ENCODE data around the gene VENTX.
"Not testable (repeated sequence)": the region's sequence is repeated elsewhere in the genome, so short reads cannot be mapped to it uniquely, and the experiment has no call there.

VENTX gene

GRCh38 chr10:133221331-133221730, 16.3 kb upstream of the VENTX start:
- no peaks in the 10 kb centered on the region for H3K9me3 ChIP-seq (ENCODE audit: control insufficient read depth, insufficient read depth, low read depth, low read length)
- ChIA-PET CTCF (no interaction called here), POLR2A (no interaction called here)
- no peaks in the 10 kb centered on the region for H3K36me3 ChIP-seq (ENCODE audit: control insufficient read depth in 2 of 2, insufficient read depth in 1 of 2, low read length in 2 of 2)
- H3K4me3 ChIP-seq (ENCODE audit: low read depth, low read length): no peak overlapping the region
- H3K4me1 ChIP-seq (ENCODE audit: control insufficient read depth, insufficient read depth, low read length): no peaks in the 10 kb centered on the region
- no peak overlapping the region for H3K27ac ChIP-seq (ENCODE audit: extremely low read depth, low read depth, low read length)
- no peak for TF ChIP-seq ZNF214 (tag by site-specific recombination; IDR thresholded peaks at IDR 0.05; ENCODE audit: borderline replicate concordance)
- no peak for TF ChIP-seq KLF7 (tag by site-specific recombination; IDR thresholded peaks at IDR 0.05; ENCODE audit: borderline replicate concordance)
- TF ChIP-seq, protein P1, sequence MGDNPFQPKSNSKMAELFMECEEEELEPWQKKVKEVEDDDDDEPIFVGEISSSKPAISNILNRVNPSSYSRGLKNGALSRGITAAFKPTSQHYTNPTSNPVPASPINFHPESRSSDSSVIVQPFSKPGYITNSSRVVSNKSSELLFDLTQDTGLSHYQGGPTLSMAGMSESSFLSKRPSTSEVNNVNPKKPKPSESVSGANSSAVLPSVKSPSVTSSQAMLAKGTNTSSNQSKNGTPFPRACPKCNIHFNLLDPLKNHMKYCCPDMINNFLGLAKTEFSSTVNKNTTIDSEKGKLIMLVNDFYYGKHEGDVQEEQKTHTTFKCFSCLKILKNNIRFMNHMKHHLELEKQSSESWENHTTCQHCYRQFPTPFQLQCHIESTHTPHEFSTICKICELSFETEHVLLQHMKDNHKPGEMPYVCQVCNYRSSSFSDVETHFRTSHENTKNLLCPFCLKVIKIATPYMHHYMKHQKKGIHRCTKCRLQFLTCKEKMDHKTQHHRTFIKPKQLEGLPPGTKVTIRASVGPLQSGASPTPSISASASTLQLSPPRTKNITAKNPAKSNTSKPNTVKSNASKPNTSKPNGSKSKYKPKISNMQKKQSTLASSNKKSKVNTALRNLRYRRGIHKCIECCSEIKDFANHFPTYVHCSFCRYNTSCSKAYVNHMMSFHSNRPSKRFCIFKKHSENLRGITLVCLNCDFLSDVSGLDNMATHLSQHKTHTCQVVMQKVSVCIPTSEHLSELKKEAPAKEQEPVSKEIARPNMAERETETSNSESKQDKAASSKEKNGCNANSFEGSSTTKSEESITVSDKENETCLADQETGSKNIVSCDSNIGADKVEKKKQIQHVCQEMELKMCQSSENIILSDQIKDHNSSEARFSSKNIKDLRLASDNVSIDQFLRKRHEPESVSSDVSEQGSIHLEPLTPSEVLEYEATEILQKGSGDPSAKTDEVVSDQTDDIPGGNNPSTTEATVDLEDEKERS (tag by site-specific recombination; IDR thresholded peaks at IDR 0.05): no peak
- no peak for TF ChIP-seq ZBTB7A (tag by site-specific recombination; IDR thresholded peaks at IDR 0.05; ENCODE audit: low read depth)
- TF ChIP-seq ZBTB6 (tag by site-specific recombination; IDR thresholded peaks at IDR 0.05): no peak

- H3K4me3 ChIP-seq (ENCODE audit: low read depth, low read length); H3K9me3 ChIP-seq (ENCODE audit: control insufficient read depth, insufficient read depth, low read depth, low read length); CTCF ChIA-PET; H3K27ac ChIP-seq (ENCODE audit: extremely low read depth, low read depth, low read length); POLR2A ChIA-PET; H3K4me1 ChIP-seq (ENCODE audit: control insufficient read depth, insufficient read depth, low read length); H3K36me3 ChIP-seq (ENCODE audit: control insufficient read depth in 2 of 2, insufficient read depth in 1 of 2, low read length in 2 of 2): not testable (repeated sequence)
Measured at GRCh38 chr10:133221756-133222155, 15.9 kb upstream of the VENTX start.

- ChIA-PET POLR2A (no interaction called here), CTCF (interaction anchor here (0.6 kb wide), 1 partner anchor 81 kb away, joined by 4 read pairs; no protein-coding TSS in a partner anchor)
- TF ChIP-seq, protein P2, sequence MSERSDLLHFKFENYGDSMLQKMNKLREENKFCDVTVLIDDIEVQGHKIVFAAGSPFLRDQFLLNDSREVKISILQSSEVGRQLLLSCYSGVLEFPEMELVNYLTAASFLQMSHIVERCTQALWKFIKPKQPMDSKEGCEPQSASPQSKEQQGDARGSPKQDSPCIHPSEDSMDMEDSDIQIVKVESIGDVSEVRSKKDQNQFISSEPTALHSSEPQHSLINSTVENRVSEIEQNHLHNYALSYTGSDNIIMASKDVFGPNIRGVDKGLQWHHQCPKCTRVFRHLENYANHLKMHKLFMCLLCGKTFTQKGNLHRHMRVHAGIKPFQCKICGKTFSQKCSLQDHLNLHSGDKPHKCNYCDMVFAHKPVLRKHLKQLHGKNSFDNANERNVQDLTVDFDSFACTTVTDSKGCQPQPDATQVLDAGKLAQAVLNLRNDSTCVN (tag by site-specific recombination; optimal IDR thresholded peaks at IDR 0.05): no peak
- TF ChIP-seq TSHZ1 (tag by site-specific recombination; IDR thresholded peaks at IDR 0.05; ENCODE audit: borderline replicate concordance) (no peak), BCL6B (tag by site-specific recombination; IDR thresholded peaks at IDR 0.05) (no peak), KLF9 (tag by site-specific recombination; IDR thresholded peaks at IDR 0.05; ENCODE audit: low read depth) (no peak), SCRT1 (tag by site-specific recombination; IDR thresholded peaks at IDR 0.05; ENCODE audit: borderline replicate concordance) (no peak), ZNF140 (tag by site-specific recombination; IDR thresholded peaks at IDR 0.05) (no peak), GLIS1 (tag by site-specific recombination; IDR thresholded peaks at IDR 0.05) (no peak), ZSCAN16 (tag by site-specific recombination; IDR thresholded peaks at IDR 0.05) (no peak), ZNF654 (tag by site-specific recombination; IDR thresholded peaks at IDR 0.05; ENCODE audit: low read depth) (no peak)
- TF ChIP-seq, protein P3, sequence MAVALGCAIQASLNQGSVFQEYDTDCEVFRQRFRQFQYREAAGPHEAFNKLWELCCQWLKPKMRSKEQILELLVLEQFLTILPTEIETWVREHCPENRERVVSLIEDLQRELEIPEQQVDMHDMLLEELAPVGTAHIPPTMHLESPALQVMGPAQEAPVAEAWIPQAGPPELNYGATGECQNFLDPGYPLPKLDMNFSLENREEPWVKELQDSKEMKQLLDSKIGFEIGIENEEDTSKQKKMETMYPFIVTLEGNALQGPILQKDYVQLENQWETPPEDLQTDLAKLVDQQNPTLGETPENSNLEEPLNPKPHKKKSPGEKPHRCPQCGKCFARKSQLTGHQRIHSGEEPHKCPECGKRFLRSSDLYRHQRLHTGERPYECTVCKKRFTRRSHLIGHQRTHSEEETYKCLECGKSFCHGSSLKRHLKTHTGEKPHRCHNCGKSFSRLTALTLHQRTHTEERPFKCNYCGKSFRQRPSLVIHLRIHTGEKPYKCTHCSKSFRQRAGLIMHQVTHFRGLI (tag by site-specific recombination; IDR thresholded peaks at IDR 0.05): no peak
- no peaks in the 10 kb centered on the region for H3K36me3 ChIP-seq (ENCODE audit: control insufficient read depth in 2 of 2, insufficient read depth in 1 of 2, low read length in 2 of 2)
- no peak overlapping the region for H3K27ac ChIP-seq (ENCODE audit: extremely low read depth, low read depth, low read length)
- no peak overlapping the region for H3K4me3 ChIP-seq (ENCODE audit: low read depth, low read length)
- H3K9me3 ChIP-seq (ENCODE audit: control insufficient read depth, insufficient read depth, low read depth, low read length): no peaks in the 10 kb centered on the region
- H3K4me1 ChIP-seq (ENCODE audit: control insufficient read depth, insufficient read depth, low read length): no peaks in the 10 kb centered on the region
Measured at GRCh38 chr10:133224076-133224475, 13.6 kb upstream of the VENTX start.
